ENCODE data around the gene UBA6. TPM values are rescaled to one million over a fixed set of nuclear protein-coding genes. Genes with fewer than 3 reads are reported as not detected.

Gene UBA6
- total and polyA plus RNA-seq, 9 donors = 7.4 to 51.7 (median 39.4) TPM

GRCh38 chr4:67624939-67625338 lies 76.0 kb downstream of the UBA6 start:
- TF ChIP-seq EP300 (IDR thresholded peaks at IDR 0.05) (no peak), CTCF (IDR thresholded peaks at IDR 0.05) (no peak), POLR2A (IDR thresholded peaks at IDR 0.05) (no peak)
- intact Hi-C loops (cut with DNase I) = no loop called here
- Histone ChIP-seq H3K27me3 (no peaks in the 10 kb centered on the region), H3K4me3 (no peak overlapping the region), H3K36me3 (no peaks in the 10 kb centered on the region), H3K27ac (no peak overlapping the region), H3K4me1 (ENCODE audit: insufficient read depth) (no peaks in the 10 kb centered on the region), H3K9me3 (no peaks in the 10 kb centered on the region)
- DNase-seq = no peak
- WGBS, 3 donors = 59 to 77% (median 73%) methylated on average over 3 of the region's 3 CpGs

- Histone ChIP-seq H3K36me3 (no peaks in the 10 kb centered on the region), H3K27me3 (no peaks in the 10 kb centered on the region), H3K4me3 (no peak overlapping the region), H3K9me3 (no peaks in the 10 kb centered on the region), H3K4me1 (ENCODE audit: insufficient read depth) (no peaks in the 10 kb centered on the region), H3K27ac (no peak overlapping the region)
- intact Hi-C loops (cut with DNase I) = no loop called here
- WGBS, 3 donors = 100% methylated on average over 1 of the region's 1 CpG
- DNase-seq = no peak
- TF ChIP-seq POLR2A (IDR thresholded peaks at IDR 0.05) = no peak
- no peak for TF ChIP-seq CTCF (IDR thresholded peaks at IDR 0.05)
- TF ChIP-seq EP300 (IDR thresholded peaks at IDR 0.05) = no peak
Measured at GRCh38 chr4:67616478-67616877, 84.5 kb downstream of the UBA6 start.

- H3K9me3 ChIP-seq = no peaks in the 10 kb centered on the region
- intact Hi-C loops (cut with DNase I) = no loop called here
- no peak overlapping the region for H3K27ac ChIP-seq
- no peaks in the 10 kb centered on the region for H3K36me3 ChIP-seq
- H3K4me3 ChIP-seq = no peak overlapping the region
- 96 to 99% (median 97%) methylated on average over 5 of the region's 5 CpGs for WGBS, 3 donors
- no peak for TF ChIP-seq CTCF (IDR thresholded peaks at IDR 0.05)
- TF ChIP-seq EP300 (IDR thresholded peaks at IDR 0.05) = no peak
- no peak for TF ChIP-seq POLR2A (IDR thresholded peaks at IDR 0.05)
- no peak for DNase-seq
- no peaks in the 10 kb centered on the region for H3K4me1 ChIP-seq (ENCODE audit: insufficient read depth)
- no peaks in the 10 kb centered on the region for H3K27me3 ChIP-seq
Measured at GRCh38 chr4:67615119-67615518, 85.8 kb downstream of the UBA6 start.

GRCh38 chr4:67614186-67614585 lies 86.8 kb downstream of the UBA6 start:
- DNase-seq = no peak
- Histone ChIP-seq H3K27ac (no peak overlapping the region), H3K4me3 (no peak overlapping the region), H3K27me3 (no peaks in the 10 kb centered on the region), H3K4me1 (ENCODE audit: insufficient read depth) (no peaks in the 10 kb centered on the region), H3K36me3 (no peaks in the 10 kb centered on the region), H3K9me3 (no peaks in the 10 kb centered on the region)
- WGBS, 3 donors = 92 to 98% (median 94%) methylated on average over 4 of the region's 4 CpGs
- intact Hi-C loops (cut with DNase I) = no loop called here
- TF ChIP-seq POLR2A (IDR thresholded peaks at IDR 0.05) (no peak), CTCF (IDR thresholded peaks at IDR 0.05) (no peak), EP300 (IDR thresholded peaks at IDR 0.05) (no peak)

GRCh38 chr4:67608027-67608426 lies 92.9 kb downstream of the UBA6 start:
- H3K27me3 ChIP-seq = no peaks in the 10 kb centered on the region
- WGBS, 3 donors = 81 to 87% (median 82%) methylated on average over 4 of the region's 4 CpGs
- TF ChIP-seq POLR2A (IDR thresholded peaks at IDR 0.05) (no peak), EP300 (IDR thresholded peaks at IDR 0.05) (no peak), CTCF (IDR thresholded peaks at IDR 0.05) (no peak)
- no peaks in the 10 kb centered on the region for H3K36me3 ChIP-seq
- DNase-seq = no peak
- no peaks in the 10 kb centered on the region for H3K9me3 ChIP-seq
- intact Hi-C loops (cut with DNase I) = no loop called here
- no peaks in the 10 kb centered on the region for H3K4me1 ChIP-seq (ENCODE audit: insufficient read depth)
- H3K27ac ChIP-seq = no peak overlapping the region
- H3K4me3 ChIP-seq = no peak overlapping the region

Measured in ovary (tissue), 9 donors.